K562 (cell line): ENCODE data around the gene FASTKD1. TPM values are rescaled to one million over a fixed set of nuclear protein-coding genes. Genes with fewer than 3 reads are reported as not detected.
A peak's percentile ranks its signal among the peaks of the same experiment; 100 is the strongest.

Experiments used
- CBX5 ChIP-seq: IDR thresholded peaks from 2 replicates; pipeline ENCODE4 v1.6.1; 2014; ENCODE audit warnings: low read depth, borderline replicate concordance
- ELF1 ChIP-seq: fragments of 200-800 bp; sonication (Bioruptor generic); IDR thresholded peaks from 2 replicates; pipeline ENCODE4 v1.6.1; 2016; ENCODE audit warnings: missing genetic modification characterization, missing compliant biosample characterization
- FOXA3 ChIP-seq, 2 experiments: fragments of 450-650 bp in 1 of 2; sonication (generic) in 1 of 2; formaldehyde crosslinking; IDR thresholded peaks in 1 of 2; conservative IDR thresholded peaks in 1 of 2; 2 replicates each; pipeline versions ENCODE4 v1.4.0 to v1.8.0; 2020 to 2022; ENCODE audit warnings: mild to moderate bottlenecking in 2 of 2, missing genetic modification reagents in 1 of 2
- HLTF ChIP-seq: fragments of 450-650 bp; IDR thresholded peaks from 2 replicates; pipeline ENCODE4 v1.6.1; 2016
- HNRNPUL1 ChIP-seq: fragments of 200-400 bp; formaldehyde crosslinking; IDR thresholded peaks from 2 replicates; pipeline ENCODE4 v1.6.1; 2017; ENCODE audit warnings: low read length
- IFI16 ChIP-seq: fragments of 250-450 bp; sonication (Bioruptor Pico); IDR thresholded peaks from 2 replicates; pipeline ENCODE4 v2.1.2; 2022; ENCODE audit warnings: mild to moderate bottlenecking, inconsistent platforms
- KAT7 ChIP-seq: sonication (generic); formaldehyde crosslinking; IDR thresholded peaks from 2 replicates; pipeline ENCODE4 v1.8.0; 2022; ENCODE audit warnings: missing genetic modification reagents, mild to moderate bottlenecking, borderline replicate concordance
- KDM5B ChIP-seq: fragments of 200-600 bp; sonication (generic); IDR thresholded peaks from 2 replicates; pipeline ENCODE4 v1.6.1; 2012; ENCODE audit warnings: low read depth, mild to moderate bottlenecking, moderate library complexity, low read length, control low read depth, inconsistent platforms; ENCODE audit not compliant: insufficient replicate concordance
- NCOA4 ChIP-seq: fragments of 450-650 bp; IDR thresholded peaks from 2 replicates; pipeline ENCODE4 v1.6.1; 2018; ENCODE audit warnings: mild to moderate bottlenecking; ENCODE audit not compliant: partially characterized antibody
- PKNOX1 ChIP-seq: fragments of 450-650 bp; IDR thresholded peaks from 2 replicates; pipeline ENCODE4 v1.6.1; 2016
- PTTG1 ChIP-seq: fragments of 450-650 bp; IDR thresholded peaks from 2 replicates; pipeline ENCODE4 v1.6.1; 2016; ENCODE audit warnings: low read depth, mild to moderate bottlenecking, missing genetic modification characterization, missing compliant biosample characterization
- SNIP1 ChIP-seq: fragments of 450-650 bp; IDR thresholded peaks from 2 replicates; pipeline ENCODE4 v1.7.1; 2017; ENCODE audit warnings: low read depth, mild to moderate bottlenecking
- ZBTB2 ChIP-seq: fragments of 450-650 bp; IDR thresholded peaks from 2 replicates; pipeline ENCODE4 v1.6.1; 2016; ENCODE audit warnings: antibody characterized with exemption
- ZBTB8A ChIP-seq: fragments of 450-650 bp; IDR thresholded peaks from 2 replicates; pipeline ENCODE4 v1.6.1; 2018; ENCODE audit warnings: mild to moderate bottlenecking, moderate library complexity; ENCODE audit not compliant: partially characterized antibody
- ZNF274 ChIP-seq: IDR thresholded peaks from 2 replicates; pipeline ENCODE4 v1.6.1; 2011; ENCODE audit warnings: low read depth, mild to moderate bottlenecking, low read length, moderate library complexity, borderline replicate concordance
- ZNF282 ChIP-seq: sonication (generic); formaldehyde crosslinking; IDR thresholded peaks from 2 replicates; pipeline ENCODE4 v1.8.1; 2023; ENCODE audit warnings: missing genetic modification reagents
- ZNF311 ChIP-seq: fragments of 250-450 bp; sonication (Bioruptor Pico); IDR thresholded peaks from 2 replicates; pipeline ENCODE4 v1.4.0; 2020; ENCODE audit warnings: mild to moderate bottlenecking, moderate library complexity
- ZNF395 ChIP-seq: fragments of 200-800 bp; sonication (Bioruptor generic); IDR thresholded peaks from 2 replicates; pipeline ENCODE4 v1.6.1; 2017; ENCODE audit warnings: missing genetic modification characterization, missing compliant biosample characterization
- ZNF583 ChIP-seq: fragments of 250-450 bp; sonication (Bioruptor Pico); IDR thresholded peaks from 2 replicates; pipeline ENCODE4 v1.4.0; 2020
- ZNF668 ChIP-seq: fragments of 250-450 bp; sonication (Bioruptor Pico); IDR thresholded peaks from 2 replicates; pipeline ENCODE4 v1.8.0; 2022; ENCODE audit warnings: mild to moderate bottlenecking, inconsistent platforms
- polyA plus RNA-seq, 8 experiments: library from polyadenylated mRNA; depleted of rRNA in 4 of 8; stranded (reverse) in 5 of 8; unstranded in 3 of 8; fragments of >200 nt; fragmentation: Nextera tagmentation in 2 of 8; fragmentation: Illumina TruSeq in 1 of 8; extraction: Ambion mirVana in 2 of 8; extraction: Trizol in 1 of 8; gene quantifications; 2 replicates each; pipeline versions ENCODE4 v1.2.1 to v1.2.3, GENCODE V29; 2011 to 2014; ENCODE audit warnings: inconsistent platforms in 1 of 8, missing spikeins in 1 of 8
- total RNA-seq, 7 experiments: library from RNA; depleted of rRNA in 6 of 7; stranded (reverse); fragments of >200 nt in 6 of 7; fragmentation: Illumina TruSeq in 2 of 7; extraction: Trizol in 2 of 7; gene quantifications; 2 replicates each; pipeline versions ENCODE4 v1.2.1 to v1.2.3, GENCODE V29; 2011 to 2021; ENCODE audit warnings: low replicate concordance in 1 of 7
- TF ChIP-seq, protein P1 (sequence below), 2 experiments: IDR thresholded peaks; 2 replicates each; pipeline ENCODE4 v1.6.1; 2011; ENCODE audit warnings: borderline replicate concordance in 1 of 2, control low read depth in 1 of 2, low read depth in 1 of 2, low read length in 1 of 2, mild to moderate bottlenecking in 1 of 2, mixed read lengths in 1 of 2, moderate library complexity in 1 of 2; ENCODE audit not compliant: insufficient read depth in 1 of 2, insufficient read length in 1 of 2, poor library complexity in 1 of 2, severe bottlenecking in 1 of 2; ENCODE audit errors: extremely low read depth in 1 of 2
- TF ChIP-seq, protein P2 (sequence below): fragments of 250-450 bp; sonication (Bioruptor Pico); IDR thresholded peaks from 2 replicates; pipeline ENCODE4 v1.5.0; 2021

The FASTKD1 gene
- total and polyA plus RNA-seq, 9 of the 15 experiments (the other 6 are each of a cell fraction or from before 2014, with no cell fraction given) = 63.5 to 134 (median 119) TPM

DNA sequence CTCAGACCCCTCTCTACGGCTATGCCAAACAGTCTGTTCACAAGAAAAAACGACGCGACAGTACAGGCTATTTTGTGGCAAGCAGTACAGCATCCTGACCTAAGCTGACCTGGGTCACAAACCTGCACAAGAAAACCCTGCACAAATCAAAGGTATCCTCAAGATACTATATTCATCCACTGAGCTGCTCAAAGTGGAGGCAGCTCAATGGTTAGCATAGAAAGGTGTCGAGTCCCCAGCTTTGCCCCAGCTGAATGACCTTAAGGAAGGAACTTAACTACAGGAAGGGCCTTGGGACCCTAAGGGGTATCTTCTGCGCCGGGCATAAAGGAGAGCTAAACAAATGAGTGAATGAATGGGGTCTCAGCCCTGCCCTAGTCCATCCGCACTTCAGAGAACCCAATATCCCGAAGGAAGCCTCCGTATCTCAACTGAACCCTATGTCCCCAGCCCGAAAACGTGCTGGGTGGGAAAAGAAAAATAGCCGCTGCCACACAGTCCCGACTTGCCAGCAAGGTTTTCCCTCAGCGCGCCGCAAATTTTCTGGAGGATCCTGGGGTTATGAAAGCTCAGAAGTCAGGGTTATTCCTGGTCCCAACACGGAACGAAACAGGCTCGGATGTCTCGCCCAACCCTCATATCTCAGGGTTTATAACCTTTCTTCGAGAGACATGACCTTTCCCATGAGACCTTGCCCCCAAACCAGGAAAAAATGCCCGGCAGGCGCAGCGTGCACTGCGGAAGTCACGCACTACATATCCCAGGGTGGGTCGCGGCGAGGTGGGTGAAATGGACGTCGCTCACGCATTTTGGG is at the start of gene FASTKD1 (continued):
- TF ChIP-seq PKNOX1 (peak; percentile 88), ZNF583 (CRISPR knock-in tag) (peak; percentile 48; the same call in 1 of the 2 replicates), HNRNPUL1 (no peak), ZNF311 (CRISPR knock-in tag) (no peak), FOXA3 (CRISPR knock-in tag; conservative IDR thresholded peaks at IDR 0.05 in 1 of 2, IDR thresholded peaks at IDR 0.05 in 1 of 2) (peak in 1 of 2 experiments; percentile 58; a peak in 2 of 4 replicates), ZNF274 (no peak), ZNF395 (CRISPR knock-in tag) (peak; percentile 89), PTTG1 (tag) (no peak), ZBTB8A (peak; percentile 42), HLTF (peak; percentile 11; the same call in 1 of the 2 replicates), ZNF282 (no peak), ZNF668 (no peak), CBX5 (no peak), KAT7 (CRISPR knock-in tag) (peak; percentile 82; the same call in 1 of the 2 replicates), ELF1 (tag) (peak; percentile 98), ZBTB2 (peak; percentile 97), NCOA4 (no peak), KDM5B (peak; percentile 87), SNIP1 (no peak), IFI16 (CRISPR knock-in tag) (no peak)
- TF ChIP-seq, protein P1, sequence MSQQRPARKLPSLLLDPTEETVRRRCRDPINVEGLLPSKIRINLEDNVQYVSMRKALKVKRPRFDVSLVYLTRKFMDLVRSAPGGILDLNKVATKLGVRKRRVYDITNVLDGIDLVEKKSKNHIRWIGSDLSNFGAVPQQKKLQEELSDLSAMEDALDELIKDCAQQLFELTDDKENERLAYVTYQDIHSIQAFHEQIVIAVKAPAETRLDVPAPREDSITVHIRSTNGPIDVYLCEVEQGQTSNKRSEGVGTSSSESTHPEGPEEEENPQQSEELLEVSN (IDR thresholded peaks at IDR 0.05; ENCODE audit: borderline replicate concordance in 1 of 2, extremely low read depth in 1 of 2, insufficient read depth in 1 of 2, insufficient read length in 1 of 2, low read depth in 1 of 2, low read length in 1 of 2, poor library complexity in 1 of 2, severe bottlenecking in 1 of 2) = peak; percentile 45 to 53
- TF ChIP-seq, protein P2, sequence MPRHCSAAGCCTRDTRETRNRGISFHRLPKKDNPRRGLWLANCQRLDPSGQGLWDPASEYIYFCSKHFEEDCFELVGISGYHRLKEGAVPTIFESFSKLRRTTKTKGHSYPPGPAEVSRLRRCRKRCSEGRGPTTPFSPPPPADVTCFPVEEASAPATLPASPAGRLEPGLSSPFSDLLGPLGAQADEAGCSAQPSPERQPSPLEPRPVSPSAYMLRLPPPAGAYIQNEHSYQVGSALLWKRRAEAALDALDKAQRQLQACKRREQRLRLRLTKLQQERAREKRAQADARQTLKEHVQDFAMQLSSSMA (CRISPR knock-in tag) = 0 out of 2 replicates have a peak, but pooled peaks have one; percentile 38
